GM21576 (cell line): ENCODE data around the gene STN1.

Source experiments
- ATAC-seq: cut with Tn5 transposase; IDR thresholded peaks from one replicate; pipeline ENCODE4 v1.9.1; 2021; ENCODE audit warnings: mild to moderate bottlenecking, moderate library complexity; ENCODE audit not compliant: unreplicated experiment

STN1 gene

DNA sequence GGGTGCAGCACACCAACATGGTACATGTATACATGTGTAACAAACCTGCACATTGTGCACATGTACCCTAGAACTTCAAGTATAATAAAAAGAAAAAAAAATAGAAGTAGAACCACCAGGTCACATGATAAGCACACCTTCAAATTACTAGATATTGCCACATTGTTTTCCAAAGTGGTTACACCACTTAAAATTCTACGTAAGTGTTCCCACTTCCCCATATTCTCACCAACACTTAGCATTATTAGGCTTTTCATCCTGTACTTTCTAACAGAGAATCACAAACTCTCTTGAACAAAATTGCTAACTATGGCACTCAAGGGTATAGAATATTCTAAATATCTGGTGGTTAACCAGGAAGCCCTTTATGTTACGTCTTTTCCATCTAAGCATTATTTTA, 85.2 kb downstream of the STN1 start:
- no peak for ATAC-seq
